GM19239 (cell line): Measurements from ENCODE around the gene ADCYAP1R1.

Experiments
- DNase-seq: peaks from one replicate; pipeline ENCODE4 v3.0.0; 2011; ENCODE audit warnings: low spot score; ENCODE audit not compliant: insufficient read length
- FAIRE-seq: peaks from 2 replicates; lab custom pipeline; 2011; peaks lifted over from hg19 to GRCh38; lab: Jason Lieb, UNC

ADCYAP1R1 gene

GRCh38 chr7:31051598-31052486 lies at the start of gene ADCYAP1R1:
ADCYAP1R1 (plus strand) TSS chr7:31052308; CDS start chr7:31063265, 10,957 bp downstream.
- no peak for FAIRE-seq
- no peak for DNase-seq

GRCh38 chr7:31003097-31003496 lies 49.0 kb upstream of the ADCYAP1R1 start:
- FAIRE-seq, result no peak
- no peak for DNase-seq

GRCh38 chr7:31003721-31004120 lies 48.4 kb upstream of the ADCYAP1R1 start:
- DNase-seq (no peak), FAIRE-seq (no peak)

DNA sequence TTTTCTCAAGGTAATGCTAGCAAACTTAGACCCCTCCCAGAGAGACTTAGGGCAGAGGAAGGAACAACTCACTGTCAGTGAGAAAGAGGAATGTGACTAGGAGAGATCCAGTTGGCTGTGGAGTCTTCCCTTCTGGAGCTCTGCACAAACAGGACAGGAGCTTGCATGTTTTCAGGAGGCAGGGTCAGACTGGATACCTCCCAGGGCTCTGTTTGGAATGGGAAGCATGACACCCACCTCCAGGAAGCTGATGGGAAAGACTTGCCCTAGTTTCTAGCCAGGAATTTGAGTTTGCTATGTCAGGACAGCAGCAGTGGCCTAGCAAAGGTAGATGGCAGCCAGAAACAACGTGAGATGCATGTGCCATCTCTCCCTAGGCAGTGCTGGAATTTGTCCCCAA lies 47.7 kb upstream of the ADCYAP1R1 start:
- FAIRE-seq, result no peak
- no peak for DNase-seq

GRCh38 chr7:31006857-31007256 lies 45.3 kb upstream of the ADCYAP1R1 start:
- FAIRE-seq, result no peak
- DNase-seq, result no peak

- DNase-seq, result no peak
- no peak for FAIRE-seq
These were observed 44.5 kb upstream of the ADCYAP1R1 start for GRCh38 chr7:31007634-31008033.

DNA sequence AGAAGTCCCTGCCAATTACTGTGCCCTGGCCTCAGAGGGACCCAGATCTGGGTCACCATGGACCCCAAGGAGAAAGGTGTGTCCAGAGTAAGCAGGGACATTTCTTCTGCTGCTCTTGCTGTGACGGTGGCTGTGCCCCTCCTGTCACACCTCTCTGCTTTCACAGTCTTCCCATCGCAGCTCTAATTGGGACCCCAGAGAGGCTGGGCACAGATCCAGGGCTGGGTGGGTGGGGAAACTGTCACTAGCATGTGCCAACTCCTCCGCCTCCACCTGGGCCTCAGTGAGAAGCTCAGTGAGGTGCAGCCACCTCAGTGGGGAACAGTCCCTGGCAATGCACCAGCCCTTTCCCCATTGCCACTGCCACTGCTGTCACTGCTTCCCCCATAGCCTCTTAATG lies 37.3 kb upstream of the ADCYAP1R1 start:
- FAIRE-seq, result no peak
- DNase-seq, result no peak

DNA sequence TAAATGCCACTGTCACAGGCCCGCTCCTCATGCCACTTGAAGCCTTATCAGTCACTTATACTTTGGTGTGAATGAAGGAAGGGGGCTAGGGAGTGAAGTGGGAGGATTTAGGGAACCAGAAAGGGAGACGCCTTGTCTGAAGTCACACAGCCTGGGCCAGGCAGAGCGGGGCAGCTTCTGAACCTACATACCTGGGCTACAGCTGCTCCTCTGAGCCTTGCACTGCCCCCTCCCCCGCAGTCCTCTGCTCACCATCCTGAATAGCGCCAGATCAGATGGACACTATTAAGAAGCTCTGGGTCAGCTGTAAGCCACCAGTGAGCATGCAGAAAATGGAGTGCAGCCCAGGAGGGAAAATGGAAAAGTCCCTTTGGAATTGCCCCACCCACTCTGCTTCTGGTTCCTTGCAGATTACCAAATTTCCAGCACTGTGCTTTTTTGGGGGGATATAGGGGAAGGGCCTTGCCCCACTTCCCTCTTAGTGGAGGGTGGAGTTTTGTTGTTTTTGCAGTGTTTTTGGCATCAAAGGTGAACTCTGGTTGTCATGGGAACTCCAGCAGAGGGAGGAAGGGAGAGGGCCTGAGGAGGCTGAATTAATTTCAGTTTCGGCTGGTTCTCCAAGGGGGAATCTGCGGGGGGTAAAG lies 35.0 kb upstream of the ADCYAP1R1 start:
- no peak for DNase-seq
- no peak for FAIRE-seq

DNA sequence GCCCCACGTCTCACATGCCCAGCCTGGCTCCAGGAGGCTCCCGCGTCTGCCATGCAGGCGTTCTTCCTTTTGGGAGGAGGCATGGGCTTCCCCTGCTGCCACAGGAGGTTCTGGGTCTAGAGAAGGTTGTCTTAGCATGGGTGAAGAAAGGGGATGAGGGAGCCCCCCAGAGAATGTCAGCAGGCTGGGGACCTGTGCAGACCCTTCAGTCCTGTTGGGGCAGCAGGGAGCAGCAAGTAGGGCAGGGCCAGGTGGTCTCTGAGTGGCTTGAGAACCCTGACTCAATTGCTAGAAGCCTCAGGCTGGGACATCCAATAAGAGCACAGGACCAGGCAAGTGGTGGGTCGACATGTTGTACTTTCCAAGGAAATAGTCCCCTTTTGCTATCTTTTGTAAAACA lies 34.4 kb upstream of the ADCYAP1R1 start:
- DNase-seq, result no peak
- FAIRE-seq, result no peak

- no peak for FAIRE-seq
These were observed 32.6 kb upstream of the ADCYAP1R1 start for GRCh38 chr7:31019509-31019908.

DNA sequence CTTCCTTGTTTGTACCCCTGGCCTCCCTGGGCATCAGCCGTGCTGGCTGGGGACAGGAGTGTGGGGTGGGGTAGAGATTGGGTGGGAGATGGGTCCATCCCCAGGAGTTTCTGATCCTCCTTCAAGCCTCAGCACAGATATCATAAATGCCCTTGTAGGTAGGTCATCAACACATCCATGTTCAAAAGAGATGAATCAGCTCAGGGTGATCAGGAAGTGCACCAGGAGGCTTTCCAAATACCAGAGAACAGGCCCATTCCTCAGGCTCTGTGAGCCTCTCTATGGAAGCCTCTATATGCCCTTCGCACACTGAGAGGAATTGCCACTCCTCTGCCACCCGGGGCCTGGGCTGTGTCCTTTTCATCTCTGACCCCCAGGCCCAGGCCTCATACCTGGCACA lies 31.9 kb upstream of the ADCYAP1R1 start:
- no peak for DNase-seq
- FAIRE-seq, result no peak

More at GRCh38 chr7:31019509-31019908, 32.6 kb upstream of the ADCYAP1R1 start:
- DNase-seq, result no peak

- no peak for DNase-seq
- FAIRE-seq, result no peak
These were observed 31.5 kb upstream of the ADCYAP1R1 start for GRCh38 chr7:31020652-31021051.

- DNase-seq, result no peak
- FAIRE-seq, result no peak
These were observed 30.0 kb upstream of the ADCYAP1R1 start for GRCh38 chr7:31022117-31022516.

GRCh38 chr7:31022726-31023125 lies 29.4 kb upstream of the ADCYAP1R1 start:
- DNase-seq (no peak), FAIRE-seq (no peak)

DNA sequence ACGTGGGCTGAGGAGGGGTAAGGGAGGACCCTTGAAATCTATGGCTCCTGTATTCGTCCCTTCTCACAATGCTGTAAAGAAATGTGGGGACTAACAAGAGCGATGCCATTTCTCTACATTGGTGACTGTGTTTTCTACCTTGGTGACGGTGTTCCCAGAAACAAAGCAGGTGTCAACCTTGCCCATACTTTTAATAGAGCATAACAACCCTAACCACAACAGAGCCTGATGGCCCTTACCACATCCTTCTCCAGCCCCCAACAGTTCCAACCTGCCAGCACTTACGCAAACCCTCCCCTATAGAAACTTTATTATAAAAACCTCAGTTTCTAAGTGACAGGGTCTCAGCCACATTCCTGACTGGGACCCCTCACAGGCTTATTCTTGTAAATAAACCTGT lies 28.2 kb upstream of the ADCYAP1R1 start:
- FAIRE-seq (no peak), DNase-seq (no peak)

- DNase-seq (no peak), FAIRE-seq (no peak)
These were observed 24.7 kb upstream of the ADCYAP1R1 start for GRCh38 chr7:31027161-31027965.

DNA sequence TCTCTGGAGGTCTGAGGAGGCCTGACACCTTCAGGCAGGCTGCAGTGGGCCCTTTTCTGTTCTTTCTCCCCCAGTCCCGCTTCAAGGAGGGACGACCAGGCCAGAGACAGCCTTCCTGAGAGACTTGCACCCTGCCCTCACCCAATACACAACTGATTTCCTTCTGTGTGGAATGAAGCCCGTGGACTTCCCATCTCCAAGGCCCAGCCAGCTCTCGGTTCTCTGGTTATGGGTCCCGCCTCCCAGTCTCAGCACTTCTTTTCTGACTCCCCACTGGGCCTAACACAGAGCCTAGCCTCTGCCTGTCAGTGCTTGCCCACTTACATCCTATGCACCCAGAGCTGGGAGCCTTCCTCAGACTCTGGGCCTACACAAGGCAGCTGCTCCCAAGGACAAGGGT lies 24.1 kb upstream of the ADCYAP1R1 start:
- DNase-seq (no peak), FAIRE-seq (no peak)

DNA sequence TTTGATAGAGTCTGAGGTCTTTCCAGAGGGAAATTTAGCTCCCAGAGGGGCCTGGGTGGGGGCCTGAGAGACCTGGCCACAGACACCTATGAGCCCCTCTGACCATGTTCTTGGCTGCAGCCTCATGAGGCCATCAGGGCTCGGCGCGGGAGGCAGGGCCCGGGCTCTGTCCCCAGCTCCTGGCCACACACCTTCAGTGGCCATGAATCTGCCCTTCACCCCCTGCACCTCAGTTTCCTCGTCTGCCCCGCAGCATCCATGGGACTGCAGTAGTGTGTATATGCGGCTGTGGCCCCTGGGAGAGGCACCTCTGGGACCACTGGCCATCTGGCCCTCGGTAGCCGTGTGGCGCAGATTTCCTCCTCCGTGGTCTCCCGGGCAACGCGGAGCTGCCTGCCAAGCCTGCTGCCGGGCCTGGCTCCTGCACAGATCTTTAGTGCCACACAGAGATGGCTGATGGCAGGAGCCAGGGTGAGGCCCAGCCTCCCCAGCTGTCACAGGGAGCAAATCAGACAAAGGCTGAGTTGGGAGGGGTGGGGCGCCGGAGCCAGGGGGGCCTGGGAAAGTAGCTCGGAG lies 23.6 kb upstream of the ADCYAP1R1 start:
- FAIRE-seq (no peak), DNase-seq (no peak)

DNA sequence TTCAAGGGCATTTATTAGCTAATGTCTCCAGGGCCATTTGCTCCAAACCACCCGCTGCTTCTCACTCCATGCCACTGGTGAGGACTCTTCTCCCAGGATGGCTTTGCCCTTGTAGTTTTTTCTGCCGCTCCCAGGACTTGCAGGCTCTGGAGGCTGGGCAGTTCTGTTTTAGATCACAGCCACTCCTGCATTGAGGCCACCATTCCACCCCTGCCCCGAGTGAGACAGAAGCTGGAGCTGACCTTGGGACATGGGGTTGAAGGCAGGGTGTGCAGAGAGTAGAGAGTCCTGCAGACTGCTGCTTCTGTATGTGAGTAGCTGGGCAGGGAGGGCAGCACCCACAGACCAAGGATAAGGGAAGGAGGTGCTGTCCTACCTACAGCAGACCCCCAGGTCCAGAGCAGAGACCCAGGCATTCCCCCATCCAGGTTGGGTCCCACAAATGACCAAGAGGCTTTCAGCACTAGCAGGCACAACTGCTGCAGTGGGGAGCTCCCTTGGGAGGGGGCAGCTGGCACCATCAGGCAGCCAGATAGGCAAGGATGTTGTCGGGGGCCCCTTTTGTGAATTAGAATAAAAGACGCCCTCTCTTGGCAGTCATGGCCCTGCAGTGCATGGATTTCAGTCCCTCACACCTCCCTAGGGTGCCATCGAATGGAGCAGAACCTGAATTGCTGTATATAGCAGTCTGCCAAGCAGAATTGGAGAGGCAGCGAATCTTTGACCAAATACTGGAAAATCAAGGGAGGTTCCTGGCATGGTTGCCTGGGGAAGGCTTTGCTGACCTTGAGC lies 22.7 kb upstream of the ADCYAP1R1 start:
- DNase-seq (no peak), FAIRE-seq (no peak)
